Common myeloid progenitor, CD34-positive (primary cell): ENCODE data around the gene CDH15.

ENCODE experiments used
- CTCF ChIA-PET: fragments of 350-600 bp; sonication (Branson Sonifier 250); formaldehyde crosslinking; loops from one replicate; lab custom pipeline; 2021; ENCODE audit warnings: antibody characterized with exemption; lab: Charles Lee
- POLR2A ChIA-PET: fragments of 350-600 bp; sonication (Branson Sonifier 250); formaldehyde crosslinking; loops from one replicate; lab custom pipeline; 2021; ENCODE audit warnings: antibody characterized with exemption; lab: Charles Lee
- DNase-seq, 3 donors: peaks; one replicate each; pipeline versions ENCODE4 v3.0.0 to v3.0.0-alpha.2; 2013
- H3K27ac ChIP-seq, 2 experiments: 1 replicate in 1 of 2; 2 replicates in 1 of 2; pipeline ENCODE4 v1.7.0; 2013; ENCODE audit warnings: inconsistent platforms in 2 of 2, low read length in 2 of 2, mild to moderate bottlenecking in 2 of 2, low read depth in 1 of 2, moderate library complexity in 1 of 2; ENCODE audit not compliant: severe bottlenecking in 2 of 2, insufficient read depth in 1 of 2, poor library complexity in 1 of 2
- H3K27me3 ChIP-seq, 5 experiments: replicated peaks in 2 of 5; 1 replicate in 3 of 5; 2 replicates in 2 of 5; pipeline versions ENCODE4 v1.6.1 to v1.7.0; 2013; ENCODE audit warnings: low read length in 4 of 5, mild to moderate bottlenecking in 2 of 5, moderate library complexity in 2 of 5, inconsistent platforms in 1 of 5; ENCODE audit not compliant: insufficient read depth in 5 of 5, control insufficient read depth in 4 of 5
- H3K36me3 ChIP-seq, 4 experiments: 1 replicate in 2 of 4; 2 replicates in 2 of 4; pipeline versions ENCODE4 v1.6.1 to v1.7.0; 2013; ENCODE audit warnings: low read length in 3 of 4, control low read depth in 1 of 4, mild to moderate bottlenecking in 1 of 4; ENCODE audit not compliant: control insufficient read depth in 4 of 4, insufficient read depth in 4 of 4
- H3K4me1 ChIP-seq, 4 experiments: 1 replicate in 3 of 4; 2 replicates in 1 of 4; pipeline versions ENCODE4 v1.6.1 to v1.7.1; 2013; ENCODE audit warnings: low read length in 3 of 4, mild to moderate bottlenecking in 3 of 4, control low read depth in 1 of 4, inconsistent platforms in 1 of 4, moderate library complexity in 1 of 4; ENCODE audit not compliant: control insufficient read depth in 4 of 4, insufficient read depth in 4 of 4; ENCODE audit errors: control extremely low read depth in 1 of 4
- H3K4me3 ChIP-seq, 7 experiments: 1 replicate in 4 of 7; 2 replicates in 3 of 7; pipeline versions ENCODE4 v1.5.1 to v1.7.0; 2013; ENCODE audit warnings: mild to moderate bottlenecking in 7 of 7, low read length in 6 of 7, moderate library complexity in 6 of 7, inconsistent platforms in 2 of 7, low read depth in 2 of 7, control low read depth in 1 of 7; ENCODE audit not compliant: insufficient read depth in 4 of 7, control insufficient read depth in 1 of 7; ENCODE audit errors: extremely low read depth in 1 of 7
- H3K9me3 ChIP-seq, 5 experiments: 1 replicate in 4 of 5; 2 replicates in 1 of 5; pipeline versions ENCODE4 v1.6.1 to v1.7.1; 2013; ENCODE audit warnings: low read length in 4 of 5, mild to moderate bottlenecking in 2 of 5, inconsistent platforms in 1 of 5, low read depth in 1 of 5, moderate library complexity in 1 of 5; ENCODE audit not compliant: control insufficient read depth in 4 of 5, insufficient read depth in 2 of 5; ENCODE audit errors: control extremely low read depth in 1 of 5
- WGBS: methylation state at CpG from one replicate; pipeline ENCODE4 v1.1.5; 2013; ENCODE audit not compliant: insufficient coverage; 5-methylcytosine and 5-hydroxymethylcytosine counted together

Gene CDH15

GRCh38 chr16:89168381-89169189 lies 3.0 kb upstream of the CDH15 start:
- ChIA-PET POLR2A (no interaction called here), CTCF (interaction anchor here (0.8 to 1.7 kb wide), 4 partner anchors 11 to 431 kb away, joined by 3 to 5 read pairs (median 4); no protein-coding TSS in a partner anchor)
- H3K36me3 ChIP-seq = no peaks in the 10 kb centered on the region

GRCh38 chr16:89169778-89170177 lies 1.8 kb upstream of the CDH15 start:
- Histone ChIP-seq H3K9me3 (no peaks in the 10 kb centered on the region), H3K27me3 (peaks cover 0 to 18% (median 5%) of the 10 kb centered on the region in 5 experiments), H3K27ac (no peak overlapping the region), H3K4me3 (no peak overlapping the region), H3K36me3 (no peaks in the 10 kb centered on the region), H3K4me1 (peaks cover 0 to 23% (median 20%) of the 10 kb centered on the region in 4 experiments)
- DNase-seq = no peak
- WGBS = 81% methylated on average over 11 of the region's 14 CpGs
- ChIA-PET CTCF (interaction anchor here (1.1 to 1.7 kb wide), 3 partner anchors 46 to 432 kb away, joined by 3 to 5 read pairs (median 3); no protein-coding TSS in a partner anchor), POLR2A (interaction anchor here (0.7 kb wide), 1 partner anchor 18 kb away, joined by 4 read pairs; no protein-coding TSS in a partner anchor)

More at GRCh38 chr16:89168381-89169189, 3.0 kb upstream of the CDH15 start:
- no peak for DNase-seq
- Histone ChIP-seq H3K27ac (no peak overlapping the region), H3K27me3 (peaks cover 0 to 18% (median 5%) of the 10 kb centered on the region in 5 experiments), H3K4me3 (no peak overlapping the region), H3K4me1 (peaks cover 0 to 23% (median 20%) of the 10 kb centered on the region in 4 experiments), H3K9me3 (no peaks in the 10 kb centered on the region)
- WGBS = 89% methylated on average over 12 of the region's 23 CpGs

GRCh38 chr16:89170346-89171215 lies 967 bp upstream of the CDH15 start:
- H3K36me3 ChIP-seq = no peaks in the 10 kb centered on the region
- H3K4me3 ChIP-seq = peak overlapping the region in 4 of 7 experiments; percentile 23 to 67 (median 50)
- no peak overlapping the region for H3K27ac ChIP-seq
- ChIA-PET CTCF (interaction anchor here (0.9 to 1.7 kb wide), 4 partner anchors 43 to 433 kb away, joined by 3 to 5 read pairs (median 4); no protein-coding TSS in a partner anchor), POLR2A (no interaction called here)
- H3K9me3 ChIP-seq = no peaks in the 10 kb centered on the region
- 9% methylated on average over 22 of the region's 34 CpGs for WGBS
- DNase-seq = peak in 1 of 3 donors; percentile 43
- peaks cover 0 to 18% (median 5%) of the 10 kb centered on the region in 5 experiments for H3K27me3 ChIP-seq
- H3K4me1 ChIP-seq = peaks cover 0 to 26% (median 22%) of the 10 kb centered on the region in 4 experiments

- WGBS = 94% methylated on average over 8 of the region's 11 CpGs
- H3K36me3 ChIP-seq = no peaks in the 10 kb centered on the region
- H3K4me3 ChIP-seq = no peak overlapping the region
- H3K27me3 ChIP-seq = peaks cover 0 to 18% (median 5%) of the 10 kb centered on the region in 5 experiments
- CTCF ChIA-PET = no interaction called here
- H3K27ac ChIP-seq = no peak overlapping the region
- DNase-seq = no peak
- H3K9me3 ChIP-seq = no peaks in the 10 kb centered on the region
- peaks cover 0 to 27% (median 19%) of the 10 kb centered on the region in 4 experiments for H3K4me1 ChIP-seq
- POLR2A ChIA-PET = interaction anchor here (0.6 kb wide), 1 partner anchor 23 kb away, joined by 3 read pairs; no protein-coding TSS in a partner anchor
Measured at GRCh38 chr16:89172171-89172527, 601 bp downstream of the CDH15 start.

GRCh38 chr16:89172528-89173173 lies 1.1 kb downstream of the CDH15 start:
- DNase-seq = no peak
- 85% methylated on average over 11 of the region's 13 CpGs for WGBS
- H3K4me3 ChIP-seq = no peak overlapping the region
- H3K27me3 ChIP-seq = peaks cover 0 to 18% (median 5%) of the 10 kb centered on the region in 5 experiments
- no peaks in the 10 kb centered on the region for H3K36me3 ChIP-seq
- H3K4me1 ChIP-seq = peaks cover 0 to 23% (median 15%) of the 10 kb centered on the region in 4 experiments
- no peak overlapping the region for H3K27ac ChIP-seq
- ChIA-PET POLR2A (interaction anchor here (0.6 kb wide), 1 partner anchor 22 kb away, joined by 3 read pairs; no protein-coding TSS in a partner anchor), CTCF (interaction anchor here (1.4 kb wide), 1 partner anchor 42 kb away, joined by 4 read pairs; no protein-coding TSS in a partner anchor)
- no peaks in the 10 kb centered on the region for H3K9me3 ChIP-seq

GRCh38 chr16:89173174-89173921 lies 1.8 kb downstream of the CDH15 start:
- ChIA-PET CTCF (interaction anchor here (0.8 to 1.4 kb wide), 2 partner anchors 19 to 41 kb away, joined by 3 to 4 read pairs; no protein-coding TSS in a partner anchor), POLR2A (no interaction called here)
- Histone ChIP-seq H3K27me3 (peaks cover 0 to 18% (median 5%) of the 10 kb centered on the region in 5 experiments), H3K36me3 (no peaks in the 10 kb centered on the region), H3K4me3 (no peak overlapping the region), H3K27ac (no peak overlapping the region), H3K9me3 (no peaks in the 10 kb centered on the region), H3K4me1 (peaks cover 0 to 21% (median 15%) of the 10 kb centered on the region in 4 experiments)
- DNase-seq = no peak
- WGBS = 98% methylated on average over 8 of the region's 11 CpGs
